Measurements from ENCODE around the gene STK10.

DNA sequence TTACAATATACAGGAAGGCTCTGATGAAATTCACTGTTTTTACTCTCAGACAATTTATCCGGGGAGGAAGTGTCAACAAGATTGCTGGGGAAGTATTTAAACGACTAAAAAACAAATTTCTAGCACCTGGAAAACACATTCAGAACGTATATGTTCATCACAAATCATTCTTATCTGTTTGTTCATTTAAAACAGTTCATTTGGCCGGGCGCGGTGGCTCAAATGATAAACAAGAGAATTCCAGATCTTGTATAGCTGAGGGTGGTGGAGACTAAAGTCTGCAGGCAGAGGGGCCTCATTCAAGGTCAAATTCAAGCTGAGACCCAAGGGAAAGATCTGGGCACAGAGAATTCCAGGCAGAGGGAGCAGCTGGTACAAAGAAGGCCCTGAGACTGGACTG, 90.0 kb downstream of the STK10 start:
- TF ChIP-seq CTCF (IDR thresholded peaks at IDR 0.05) = no peak
- TF ChIP-seq POLR2A (IDR thresholded peaks at IDR 0.05) = no peak

All from body of pancreas (tissue), 4 donors.